Amniotic epithelial cell (primary cell): Measurements from ENCODE around the gene ACTR3.
"Not testable (repeated sequence)": the region's sequence is repeated elsewhere in the genome, so short reads cannot be mapped to it uniquely, and the experiment has no call there.

ENCODE experiments used
- DNase-seq: peaks from one replicate; pipeline ENCODE4 v3.0.0-alpha.2; 2010; ENCODE audit warnings: low read depth

Gene ACTR3

GRCh38 chr2:113889471-113890252, at the start of gene ACTR3:
Gene ACTR3, plus strand, starts transcription at chr2:113890089. Its CDS starts 191 bp downstream, at chr2:113890280.
- peak; percentile 97 for DNase-seq

- no peak for DNase-seq
These were observed 49.4 kb upstream of the ACTR3 start for GRCh38 chr2:113840518-113840917.

GRCh38 chr2:113842919-113843736, 46.8 kb upstream of the ACTR3 start:
- DNase-seq: peak; percentile 89

GRCh38 chr2:113843737-113844050, 46.2 kb upstream of the ACTR3 start:
- not testable (repeated sequence) for DNase-seq

- DNase-seq: no peak
These were observed 44.6 kb upstream of the ACTR3 start for GRCh38 chr2:113845261-113845660.

GRCh38 chr2:113845796-113846195, 44.1 kb upstream of the ACTR3 start:
- not testable (repeated sequence) for DNase-seq

- DNase-seq: no peak
These were observed 43.5 kb upstream of the ACTR3 start for GRCh38 chr2:113846429-113846828.

- DNase-seq: peak; percentile 38
These were observed 42.7 kb upstream of the ACTR3 start for GRCh38 chr2:113847144-113847543.

- DNase-seq: peak; percentile 83
These were observed 41.0 kb upstream of the ACTR3 start for GRCh38 chr2:113848758-113849415.

GRCh38 chr2:113850687-113851086, 39.2 kb upstream of the ACTR3 start:
- peak; percentile 96 for DNase-seq

- DNase-seq: peak; percentile 99
These were observed 38.2 kb upstream of the ACTR3 start for GRCh38 chr2:113851640-113852039.

GRCh38 chr2:113854208-113854607, 35.7 kb upstream of the ACTR3 start:
- no peak for DNase-seq

- DNase-seq: no peak
These were observed 34.7 kb upstream of the ACTR3 start for GRCh38 chr2:113854970-113855740.

- DNase-seq: no peak
These were observed 32.4 kb upstream of the ACTR3 start for GRCh38 chr2:113857464-113857863.

GRCh38 chr2:113858764-113859163, 31.1 kb upstream of the ACTR3 start:
- peak; percentile 87 for DNase-seq

GRCh38 chr2:113861740-113862139, 28.1 kb upstream of the ACTR3 start:
- DNase-seq: no peak

- no peak for DNase-seq
These were observed 26.7 kb upstream of the ACTR3 start for GRCh38 chr2:113863144-113863543.

GRCh38 chr2:113867571-113867970, 22.3 kb upstream of the ACTR3 start:
- DNase-seq: no peak

GRCh38 chr2:113869253-113869652, 20.6 kb upstream of the ACTR3 start:
- peak; percentile 55 for DNase-seq

GRCh38 chr2:113872201-113872600, 17.7 kb upstream of the ACTR3 start:
- DNase-seq: peak; percentile 72

GRCh38 chr2:113873867-113874266, 16.0 kb upstream of the ACTR3 start:
- no peak for DNase-seq

GRCh38 chr2:113875135-113875534, 14.8 kb upstream of the ACTR3 start:
- DNase-seq: no peak
